ENCODE results near the gene CDH4.

The CDH4 gene

DNA sequence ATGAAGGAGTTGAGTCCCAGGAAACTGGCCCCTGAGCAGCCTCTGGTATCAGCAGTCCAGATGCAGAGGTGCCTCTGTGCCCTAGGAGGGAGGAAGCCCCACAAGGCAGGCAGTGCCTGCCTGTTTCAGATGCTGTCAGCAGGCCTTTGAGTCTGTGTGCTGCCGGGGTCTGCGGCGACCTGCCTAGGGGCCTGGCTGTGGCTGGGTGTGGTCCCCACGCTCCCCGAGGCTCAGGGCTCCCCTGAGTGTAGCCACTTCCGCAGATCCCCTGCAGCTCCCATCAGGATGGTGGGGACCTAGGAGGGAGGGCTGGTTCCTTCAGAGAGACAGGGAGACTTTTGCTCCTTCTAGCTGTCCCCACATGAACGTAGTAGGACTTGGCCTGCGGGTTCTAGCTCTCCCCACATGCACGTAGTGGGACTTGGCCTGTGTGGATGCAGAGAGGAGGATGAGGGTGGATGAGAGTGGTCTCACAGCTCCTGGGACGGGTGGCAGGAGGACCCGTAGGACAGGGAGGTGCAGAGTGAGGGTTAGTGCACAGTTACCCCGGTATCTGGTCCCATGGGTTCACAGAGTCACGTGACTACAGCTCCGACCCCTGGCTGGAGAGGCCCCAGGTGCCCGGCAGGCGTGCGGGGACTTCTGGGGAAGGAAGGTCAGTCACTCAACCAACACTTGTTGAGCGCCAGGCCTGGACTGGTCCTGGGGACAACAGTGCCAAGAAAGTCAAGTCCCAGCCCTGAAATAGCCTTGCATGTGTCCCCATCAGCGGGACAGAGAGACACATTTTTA is 41.0 kb downstream of the CDH4 start:
- no peak for TF ChIP-seq TEAD4 (IDR thresholded peaks at IDR 0.05)
- TF ChIP-seq CEBPB (IDR thresholded peaks at IDR 0.05): no peak
- no peak for TF ChIP-seq EP300 (IDR thresholded peaks at IDR 0.05; ENCODE audit: borderline replicate concordance)

DNA sequence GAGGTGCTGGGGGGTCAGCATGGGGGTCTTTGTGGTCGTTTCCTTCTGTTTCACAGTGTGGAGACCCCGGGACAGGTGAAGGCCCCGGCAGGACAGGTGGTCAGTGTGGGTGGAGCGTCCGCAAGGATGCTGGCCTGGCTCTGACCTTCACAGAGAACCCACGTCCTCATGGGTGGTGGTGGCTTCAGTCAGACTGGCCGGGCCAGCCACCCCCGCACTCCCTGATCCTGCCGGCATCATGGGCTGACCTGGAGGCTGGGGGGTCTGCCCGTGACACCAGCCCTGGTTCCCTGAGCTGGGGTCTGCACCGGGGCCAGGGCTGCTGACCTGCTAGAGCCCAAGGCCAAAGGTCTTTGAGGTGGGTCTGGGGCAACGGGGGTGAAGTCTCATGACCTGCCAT is 41.9 kb downstream of the CDH4 start:
- no peak for TF ChIP-seq ZBTB7A (IDR thresholded peaks at IDR 0.05; ENCODE audit: low read depth)
- TF ChIP-seq, protein P1, sequence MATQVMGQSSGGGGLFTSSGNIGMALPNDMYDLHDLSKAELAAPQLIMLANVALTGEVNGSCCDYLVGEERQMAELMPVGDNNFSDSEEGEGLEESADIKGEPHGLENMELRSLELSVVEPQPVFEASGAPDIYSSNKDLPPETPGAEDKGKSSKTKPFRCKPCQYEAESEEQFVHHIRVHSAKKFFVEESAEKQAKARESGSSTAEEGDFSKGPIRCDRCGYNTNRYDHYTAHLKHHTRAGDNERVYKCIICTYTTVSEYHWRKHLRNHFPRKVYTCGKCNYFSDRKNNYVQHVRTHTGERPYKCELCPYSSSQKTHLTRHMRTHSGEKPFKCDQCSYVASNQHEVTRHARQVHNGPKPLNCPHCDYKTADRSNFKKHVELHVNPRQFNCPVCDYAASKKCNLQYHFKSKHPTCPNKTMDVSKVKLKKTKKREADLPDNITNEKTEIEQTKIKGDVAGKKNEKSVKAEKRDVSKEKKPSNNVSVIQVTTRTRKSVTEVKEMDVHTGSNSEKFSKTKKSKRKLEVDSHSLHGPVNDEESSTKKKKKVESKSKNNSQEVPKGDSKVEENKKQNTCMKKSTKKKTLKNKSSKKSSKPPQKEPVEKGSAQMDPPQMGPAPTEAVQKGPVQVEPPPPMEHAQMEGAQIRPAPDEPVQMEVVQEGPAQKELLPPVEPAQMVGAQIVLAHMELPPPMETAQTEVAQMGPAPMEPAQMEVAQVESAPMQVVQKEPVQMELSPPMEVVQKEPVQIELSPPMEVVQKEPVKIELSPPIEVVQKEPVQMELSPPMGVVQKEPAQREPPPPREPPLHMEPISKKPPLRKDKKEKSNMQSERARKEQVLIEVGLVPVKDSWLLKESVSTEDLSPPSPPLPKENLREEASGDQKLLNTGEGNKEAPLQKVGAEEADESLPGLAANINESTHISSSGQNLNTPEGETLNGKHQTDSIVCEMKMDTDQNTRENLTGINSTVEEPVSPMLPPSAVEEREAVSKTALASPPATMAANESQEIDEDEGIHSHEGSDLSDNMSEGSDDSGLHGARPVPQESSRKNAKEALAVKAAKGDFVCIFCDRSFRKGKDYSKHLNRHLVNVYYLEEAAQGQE (IDR thresholded peaks at IDR 0.05; ENCODE audit: low read depth): no peak
- TF ChIP-seq FOXM1 (IDR thresholded peaks at IDR 0.05; ENCODE audit: borderline replicate concordance, low read depth): no peak
- TF ChIP-seq EGR1 (IDR thresholded peaks at IDR 0.05): no peak
- TF ChIP-seq YY1 (IDR thresholded peaks at IDR 0.05; ENCODE audit: low read depth): no peak
- no peak for TF ChIP-seq EP300 (IDR thresholded peaks at IDR 0.05; ENCODE audit: borderline replicate concordance)
- TF ChIP-seq NFIC (IDR thresholded peaks at IDR 0.05): no peak
- TF ChIP-seq TAF1 (IDR thresholded peaks at IDR 0.05; ENCODE audit: low read depth): no peak
- no peak for TF ChIP-seq TEAD4 (IDR thresholded peaks at IDR 0.05)
- TF ChIP-seq, protein P2, sequence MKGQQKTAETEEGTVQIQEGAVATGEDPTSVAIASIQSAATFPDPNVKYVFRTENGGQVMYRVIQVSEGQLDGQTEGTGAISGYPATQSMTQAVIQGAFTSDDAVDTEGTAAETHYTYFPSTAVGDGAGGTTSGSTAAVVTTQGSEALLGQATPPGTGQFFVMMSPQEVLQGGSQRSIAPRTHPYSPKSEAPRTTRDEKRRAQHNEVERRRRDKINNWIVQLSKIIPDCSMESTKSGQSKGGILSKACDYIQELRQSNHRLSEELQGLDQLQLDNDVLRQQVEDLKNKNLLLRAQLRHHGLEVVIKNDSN (IDR thresholded peaks at IDR 0.05): no peak

DNA sequence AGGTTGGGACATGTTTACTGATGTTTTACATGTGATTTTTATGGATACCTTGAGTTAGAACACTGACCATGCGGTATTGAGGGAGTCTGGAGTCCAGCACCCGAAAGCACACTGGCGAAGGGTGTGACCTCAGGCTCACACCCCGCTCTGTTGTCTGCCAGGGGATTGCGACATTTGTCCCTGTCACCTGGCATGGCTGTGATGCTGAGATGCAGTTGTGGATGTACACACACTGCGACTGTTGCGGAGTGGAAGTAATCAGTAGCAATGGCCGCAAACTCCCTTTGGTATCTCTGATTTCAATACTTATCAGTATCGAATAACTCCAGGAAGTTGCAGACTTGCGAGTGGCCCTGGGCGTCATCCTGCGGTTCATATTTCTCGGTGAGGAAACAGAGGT is 43.2 kb downstream of the CDH4 start:
- TF ChIP-seq TEAD4 (IDR thresholded peaks at IDR 0.05) (no peak), FOXM1 (IDR thresholded peaks at IDR 0.05; ENCODE audit: borderline replicate concordance, low read depth) (no peak), CEBPB (IDR thresholded peaks at IDR 0.05) (no peak), NFIC (IDR thresholded peaks at IDR 0.05) (no peak), TAF1 (IDR thresholded peaks at IDR 0.05; ENCODE audit: low read depth) (no peak), CREB1 (IDR thresholded peaks at IDR 0.05; ENCODE audit: low read depth) (no peak)

DNA sequence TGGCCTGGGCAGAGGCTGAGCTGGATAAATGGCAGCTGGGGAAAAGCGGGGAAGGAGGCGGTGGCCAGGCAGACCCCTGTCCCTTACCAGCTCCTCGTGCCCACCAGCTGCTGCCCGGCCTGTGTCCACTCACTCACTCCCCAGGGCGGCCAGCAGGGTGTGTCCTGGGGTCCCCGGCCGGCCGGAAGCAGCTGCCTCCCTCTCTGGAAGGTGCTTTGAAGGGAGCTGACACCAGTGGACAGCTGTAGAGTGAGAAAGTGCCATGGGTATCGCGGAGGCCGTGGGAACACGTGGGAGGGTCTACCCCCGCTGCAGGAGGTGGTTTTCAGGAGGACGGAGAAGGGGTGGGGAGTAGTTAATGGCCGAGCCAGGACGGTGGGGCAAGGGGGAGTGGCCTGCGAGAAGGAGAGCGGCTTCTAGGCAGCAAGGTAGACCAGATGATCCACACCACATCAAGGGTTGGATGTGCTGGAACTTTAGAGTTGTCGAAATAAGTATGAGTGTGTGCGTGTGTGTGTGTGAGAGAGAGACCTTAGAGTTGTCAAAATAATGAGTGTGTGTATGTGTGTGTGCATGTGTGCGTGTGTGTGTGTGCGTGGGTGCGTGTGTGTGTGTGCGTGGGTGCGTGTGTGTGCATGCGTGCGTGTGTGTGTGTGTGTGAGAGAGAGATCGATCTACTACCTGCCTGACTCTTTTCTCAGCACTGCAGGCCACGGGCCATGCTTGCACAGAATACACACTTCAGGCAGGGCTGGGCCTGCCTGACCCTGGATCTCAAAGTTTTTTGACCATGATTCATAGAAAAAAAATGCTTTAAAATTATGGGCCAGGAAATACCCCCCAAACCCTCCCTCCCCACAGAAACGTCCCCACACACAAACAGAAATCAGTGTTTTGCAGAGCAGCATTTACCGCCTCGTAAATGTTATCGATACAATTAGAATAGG is 43.9 kb downstream of the CDH4 start:
- TF ChIP-seq, protein P2 (IDR thresholded peaks at IDR 0.05): no peak
- no peak for TF ChIP-seq NFIC (IDR thresholded peaks at IDR 0.05)
- TF ChIP-seq CEBPB (IDR thresholded peaks at IDR 0.05): no peak
- TF ChIP-seq, protein P1 (IDR thresholded peaks at IDR 0.05; ENCODE audit: low read depth): no peak
- no peak for TF ChIP-seq FOXM1 (IDR thresholded peaks at IDR 0.05; ENCODE audit: borderline replicate concordance, low read depth)
- TF ChIP-seq TAF1 (IDR thresholded peaks at IDR 0.05; ENCODE audit: low read depth): no peak
- no peak for TF ChIP-seq CREB1 (IDR thresholded peaks at IDR 0.05; ENCODE audit: low read depth)
- no peak for TF ChIP-seq EP300 (IDR thresholded peaks at IDR 0.05; ENCODE audit: borderline replicate concordance)
- TF ChIP-seq, protein P3, sequence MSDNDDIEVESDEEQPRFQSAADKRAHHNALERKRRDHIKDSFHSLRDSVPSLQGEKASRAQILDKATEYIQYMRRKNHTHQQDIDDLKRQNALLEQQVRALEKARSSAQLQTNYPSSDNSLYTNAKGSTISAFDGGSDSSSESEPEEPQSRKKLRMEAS (IDR thresholded peaks at IDR 0.05): no peak

DNA sequence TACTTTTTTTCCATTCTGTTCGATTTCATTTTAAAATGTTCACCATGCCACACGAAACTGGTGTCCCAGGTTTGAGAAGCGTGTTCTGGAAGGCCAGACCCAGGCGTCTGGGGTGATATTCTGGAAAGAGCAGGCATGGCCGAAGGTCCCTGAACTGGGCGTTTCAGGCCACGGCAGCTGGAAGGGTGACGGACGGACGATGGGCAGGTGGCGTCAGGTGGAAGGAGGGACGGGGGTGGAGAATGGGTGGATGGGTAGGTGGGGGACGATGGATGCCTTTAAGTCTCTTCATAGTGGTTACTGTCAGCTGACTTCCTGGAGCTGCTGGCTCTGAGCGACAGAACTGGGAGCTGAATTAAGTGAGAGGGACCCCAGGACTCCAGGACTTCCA is 44.6 kb downstream of the CDH4 start:
- TF ChIP-seq EP300 (IDR thresholded peaks at IDR 0.05; ENCODE audit: borderline replicate concordance) (no peak), CREB1 (IDR thresholded peaks at IDR 0.05; ENCODE audit: low read depth) (no peak), TAF1 (IDR thresholded peaks at IDR 0.05; ENCODE audit: low read depth) (no peak), FOXM1 (IDR thresholded peaks at IDR 0.05; ENCODE audit: borderline replicate concordance, low read depth) (no peak), NFIC (IDR thresholded peaks at IDR 0.05) (no peak), TEAD4 (IDR thresholded peaks at IDR 0.05) (no peak)
- TF ChIP-seq, protein P2 (IDR thresholded peaks at IDR 0.05): no peak
- TF ChIP-seq, protein P1 (IDR thresholded peaks at IDR 0.05; ENCODE audit: low read depth): no peak
- TF ChIP-seq, protein P3 (IDR thresholded peaks at IDR 0.05): no peak

Measured in Ishikawa (cell line).